Spleen (tissue), 11 donors: ENCODE results near the gene GLP1R. TPM values are rescaled to one million over a fixed set of nuclear protein-coding genes. Genes with fewer than 3 reads are reported as not detected.

Source experiments
- DNase-seq: peaks from one replicate; pipeline ENCODE4 v3.0.0-alpha.2; 2020
- H3K27ac ChIP-seq, 8 donors: fragments of 200-600 bp; sonication (generic) in 7 of 8; 1 replicate in 4 of 8; 2 replicates in 4 of 8; pipeline versions ENCODE4 v1.5.0 to v1.8.0; 2016 to 2021; ENCODE audit warnings: inconsistent platforms in 4 of 8, mild to moderate bottlenecking in 4 of 8, moderate library complexity in 1 of 8
- H3K27me3 ChIP-seq, 7 donors: fragments of 200-600 bp; sonication (generic) in 6 of 7; replicated peaks in 1 of 7; 1 replicate in 4 of 7; 2 replicates in 3 of 7; pipeline versions ENCODE4 v1.5.0 to v1.8.0; 2016 to 2021; ENCODE audit warnings: inconsistent platforms in 3 of 7, mild to moderate bottlenecking in 1 of 7
- H3K36me3 ChIP-seq, 6 donors: fragments of 200-600 bp; sonication (generic) in 5 of 6; 1 replicate in 4 of 6; 2 replicates in 2 of 6; pipeline versions ENCODE4 v1.5.0 to v1.8.0; 2016 to 2021; ENCODE audit warnings: inconsistent platforms in 2 of 6
- H3K4me1 ChIP-seq, 6 donors: fragments of 200-600 bp; sonication (generic) in 5 of 6; 1 replicate in 3 of 6; 2 replicates in 3 of 6; pipeline versions ENCODE4 v1.5.0 to v1.8.0; 2016 to 2021; ENCODE audit warnings: inconsistent platforms in 3 of 6
- H3K4me3 ChIP-seq, 8 donors: fragments of 200-600 bp; sonication (generic) in 7 of 8; 1 replicate in 4 of 8; 2 replicates in 4 of 8; pipeline versions ENCODE4 v1.5.0 to v1.8.0; 2016 to 2021; ENCODE audit warnings: inconsistent platforms in 4 of 8, mild to moderate bottlenecking in 4 of 8, moderate library complexity in 2 of 8
- H3K9me3 ChIP-seq, 8 donors: fragments of 200-600 bp; sonication (generic) in 7 of 8; 1 replicate in 4 of 8; 2 replicates in 4 of 8; pipeline versions ENCODE4 v1.5.0 to v1.8.0; 2016 to 2021; ENCODE audit warnings: inconsistent platforms in 4 of 8
- CTCF ChIP-seq, 11 experiments: fragments of 200-600 bp in 7 of 11; fragments of 450-650 bp in 4 of 11; sonication (generic) in 4 of 11; IDR thresholded peaks in 8 of 11; conservative IDR thresholded peaks in 3 of 11; 1 replicate in 7 of 11; 2 replicates in 4 of 11; pipeline versions ENCODE4 v1.4.0 to v1.8.0; 2016 to 2021; ENCODE audit warnings: antibody characterized with exemption in 11 of 11, inconsistent platforms in 4 of 11, mild to moderate bottlenecking in 1 of 11
- POLR2A ChIP-seq, 3 donors: fragments of 450-650 bp; IDR thresholded peaks; one replicate each; pipeline ENCODE4 v1.5.1; 2017; ENCODE audit warnings: antibody characterized with exemption in 3 of 3, mild to moderate bottlenecking in 1 of 3
- POLR2AphosphoS5 ChIP-seq, 3 donors: sonication (generic); formaldehyde crosslinking; IDR thresholded peaks; one replicate each; pipeline ENCODE4 v1.5.1; 2017; ENCODE audit warnings: antibody characterized with exemption in 3 of 3
- WGBS, 5 donors: extraction: QIAGEN DNeasy Blood & Tissue Kit in 3 of 5; methylation state at CpG; one replicate each; pipeline versions ENCODE4 v1.1.5 to v1.1.7; 2013 to 2018; 5-methylcytosine and 5-hydroxymethylcytosine counted together
- intact Hi-C: fragments of 100-400 bp; cut with DNase I; formaldehyde crosslinking; loops from one replicate; pipeline ENCODE4 v1.15.0; 2023; ENCODE audit warnings: low total_unique reads
- polyA plus RNA-seq, 3 donors: library from polyadenylated mRNA; stranded (reverse); fragments of 200-250 nt; gene quantifications; one replicate each; pipeline ENCODE4 v1.2.1, GENCODE V29; 2013
- total RNA-seq, 7 donors: library from RNA; depleted of rRNA in 3 of 7; stranded (reverse); fragments of >200 nt in 3 of 7; fragmentation: NEBNext Ultra II Directional in 4 of 7; extraction: Animal tissue kit (Norgen Biotek cat#: 25700) in 4 of 7; gene quantifications; one replicate each; pipeline versions ENCODE4 v1.1.0 to v1.2.1, GENCODE V29; 2016 to 2021
- donor health status: healthy with polysubstance abuse.
- donor health status: DM: no; HTN: no; CAD: no; lungs with moderate emphysema.
- donor health status: DM: no; HTN: no; CAD: no.
- donor health status: Bipolar disorder and iron deficiency.
- donor health status: healthy.
- donor health status: DM: no; HTN: no; CAD: no.
- donor health status: DM: yes; HTN: yes; CAD: no.

Gene GLP1R
- total and polyA plus RNA-seq, 10 donors, result 0.11 TPM; not detected in 9

DNA sequence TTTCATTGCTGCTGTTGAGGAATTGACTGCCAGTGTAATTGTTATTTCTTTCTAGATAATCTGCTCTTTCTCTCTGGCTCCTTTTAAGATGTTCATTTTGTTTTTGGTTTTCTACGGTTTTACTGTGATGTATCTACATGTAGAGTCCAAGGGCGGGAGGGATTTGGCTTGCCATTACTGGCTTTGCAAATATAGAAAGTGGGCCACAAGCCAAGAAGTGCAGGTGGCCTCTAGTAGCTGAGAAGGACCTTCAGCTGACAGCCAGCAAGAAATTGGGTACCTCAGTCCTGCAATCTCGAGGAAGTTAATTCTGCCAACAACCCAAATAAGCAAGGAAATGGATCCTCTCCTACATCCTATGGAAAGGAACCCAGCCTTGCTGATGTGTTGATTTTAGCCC lies 42.8 kb upstream of the GLP1R start:
- Histone ChIP-seq H3K4me3 (no peak overlapping the region), H3K27ac (no peak overlapping the region), H3K9me3 (no peaks in the 10 kb centered on the region), H3K36me3 (no peaks in the 10 kb centered on the region), H3K27me3 (peaks cover 0 to 62% (median 0%) of the 10 kb centered on the region in 7 donors), H3K4me1 (no peaks in the 10 kb centered on the region)
- no peak for DNase-seq
- intact Hi-C loops, result no loop called here
- 67 to 86% (median 81%) methylated on average over 3 of the region's 3 CpGs for WGBS, 5 donors
- TF ChIP-seq POLR2AphosphoS5 (IDR thresholded peaks at IDR 0.05) (no peak), POLR2A (IDR thresholded peaks at IDR 0.05) (no peak), CTCF (IDR thresholded peaks at IDR 0.05 in 8 of 11, conservative IDR thresholded peaks at IDR 0.05 in 3 of 11) (no peak)

DNA sequence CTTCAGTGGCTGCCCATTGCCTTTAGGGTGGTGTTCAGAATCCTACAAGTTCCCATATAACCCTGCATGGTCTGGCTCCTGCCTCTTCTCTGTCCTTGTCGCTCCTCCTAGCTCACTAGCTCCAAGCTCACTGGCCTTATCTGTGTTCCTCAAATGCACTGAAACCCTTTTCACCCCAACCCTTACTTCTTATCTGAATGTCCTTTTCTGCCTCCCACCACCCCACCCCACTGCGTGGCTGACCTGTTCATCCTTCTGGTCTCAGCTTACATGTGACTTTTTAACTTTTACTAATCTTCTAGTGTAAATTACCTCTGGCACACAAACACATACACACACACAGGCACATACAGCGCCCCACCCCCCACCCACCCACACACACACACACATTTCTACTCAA lies 41.0 kb upstream of the GLP1R start:
- 67 to 80% (median 76%) methylated on average over 3 of the region's 3 CpGs for WGBS, 5 donors
- no peaks in the 10 kb centered on the region for H3K36me3 ChIP-seq
- no peaks in the 10 kb centered on the region for H3K4me1 ChIP-seq
- no peak for TF ChIP-seq POLR2A (IDR thresholded peaks at IDR 0.05)
- TF ChIP-seq POLR2AphosphoS5 (IDR thresholded peaks at IDR 0.05), result no peak
- TF ChIP-seq CTCF (IDR thresholded peaks at IDR 0.05 in 8 of 11, conservative IDR thresholded peaks at IDR 0.05 in 3 of 11), result no peak
- H3K27me3 ChIP-seq, result peaks cover 0 to 50% (median 0%) of the 10 kb centered on the region in 7 donors
- no peak for DNase-seq
- H3K27ac ChIP-seq, result no peak overlapping the region
- no peaks in the 10 kb centered on the region for H3K9me3 ChIP-seq
- H3K4me3 ChIP-seq, result no peak overlapping the region
- intact Hi-C loops, result no loop called here

GRCh38 chr6:39008737-39009136 lies 39.8 kb upstream of the GLP1R start:
- Histone ChIP-seq H3K27ac (no peak overlapping the region), H3K4me3 (no peak overlapping the region), H3K4me1 (no peaks in the 10 kb centered on the region), H3K36me3 (no peaks in the 10 kb centered on the region), H3K27me3 (peaks cover 0 to 40% (median 0%) of the 10 kb centered on the region in 7 donors), H3K9me3 (no peaks in the 10 kb centered on the region)
- DNase-seq, result no peak
- 10 to 32% (median 15%) methylated on average over 1 of the region's 1 CpG for WGBS, 5 donors
- intact Hi-C loops, result no loop called here
- TF ChIP-seq POLR2AphosphoS5 (IDR thresholded peaks at IDR 0.05) (no peak), CTCF (IDR thresholded peaks at IDR 0.05 in 8 of 11, conservative IDR thresholded peaks at IDR 0.05 in 3 of 11) (no peak), POLR2A (IDR thresholded peaks at IDR 0.05) (no peak)

GRCh38 chr6:39009476-39009875 lies 39.1 kb upstream of the GLP1R start:
- no peak for DNase-seq
- no peak overlapping the region for H3K4me3 ChIP-seq
- WGBS, 5 donors, result 0 to 93% (median 0%) methylated on average over 1 of the region's 1 CpG
- H3K4me1 ChIP-seq, result no peaks in the 10 kb centered on the region
- H3K9me3 ChIP-seq, result no peaks in the 10 kb centered on the region
- H3K27ac ChIP-seq, result no peak overlapping the region
- no peaks in the 10 kb centered on the region for H3K36me3 ChIP-seq
- TF ChIP-seq CTCF (IDR thresholded peaks at IDR 0.05 in 8 of 11, conservative IDR thresholded peaks at IDR 0.05 in 3 of 11), result no peak
- no peak for TF ChIP-seq POLR2AphosphoS5 (IDR thresholded peaks at IDR 0.05)
- no peak for TF ChIP-seq POLR2A (IDR thresholded peaks at IDR 0.05)
- intact Hi-C loops, result no loop called here
- peaks cover 0 to 39% (median 0%) of the 10 kb centered on the region in 7 donors for H3K27me3 ChIP-seq
